ENCODE measurements around the gene NTN1.

Gene NTN1

DNA sequence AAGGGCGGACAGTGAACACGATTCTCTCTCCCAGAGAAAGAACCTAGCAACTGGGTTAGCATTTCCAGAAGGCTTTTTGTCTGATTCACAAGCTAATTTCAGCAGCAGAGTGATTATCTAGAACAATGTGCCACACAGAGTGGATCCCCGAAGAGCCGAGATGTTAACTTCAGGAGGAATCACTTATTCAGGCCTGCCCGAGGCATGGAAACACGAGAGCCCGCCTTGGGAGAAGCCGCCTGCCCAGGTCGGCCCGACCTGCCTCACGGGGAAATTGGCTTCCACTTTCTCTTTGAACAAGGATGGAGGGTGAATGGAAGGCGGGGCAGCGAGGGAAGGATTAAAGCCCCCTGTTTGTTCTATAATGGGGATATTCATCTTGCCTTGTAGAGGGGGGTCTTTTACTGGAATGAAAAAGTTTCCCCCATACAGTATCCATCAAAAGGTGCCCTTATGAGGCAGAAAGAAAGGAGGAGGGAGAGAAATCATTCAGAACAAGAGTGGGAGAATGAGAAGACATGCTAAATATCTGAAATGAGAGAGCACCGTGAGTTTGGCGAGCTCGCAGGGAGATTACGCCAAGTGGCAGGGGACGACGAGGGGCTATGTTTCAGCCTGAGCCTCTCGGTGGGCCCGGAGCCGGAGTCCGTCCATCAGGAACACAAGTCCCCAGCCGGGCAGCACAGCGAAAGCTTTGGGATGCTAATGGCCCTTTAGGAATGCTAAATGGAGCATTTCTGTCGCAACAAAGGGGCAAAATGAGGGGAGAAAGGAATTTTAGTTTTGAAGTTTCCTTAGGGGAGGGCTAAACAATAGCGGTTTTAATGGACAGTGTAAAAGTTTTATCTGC lies 33.0 kb downstream of the NTN1 start:
- CTCF ChIA-PET = no interaction called here
- POLR2A ChIA-PET = no interaction called here
- no peak for DNase-seq (ENCODE audit: low read depth, low spot score)
- no peak overlapping the region for H3K4me3 ChIP-seq (ENCODE audit: low read depth, low read length)
- no peak for TF ChIP-seq CTCF (IDR thresholded peaks at IDR 0.05; ENCODE audit: insufficient read depth, low read length, missing control alignments)

GRCh38 chr17:9055281-9055680 lies 34.0 kb downstream of the NTN1 start:
- no peak overlapping the region for H3K4me3 ChIP-seq (ENCODE audit: low read depth, low read length)
- ChIA-PET POLR2A (no interaction called here), CTCF (no interaction called here)
- TF ChIP-seq CTCF (IDR thresholded peaks at IDR 0.05; ENCODE audit: insufficient read depth, low read length, missing control alignments) = no peak
- DNase-seq (ENCODE audit: low read depth, low spot score) = no peak

GRCh38 chr17:9056566-9056965 lies 35.3 kb downstream of the NTN1 start:
- CTCF ChIA-PET = interaction anchor here (1.0 kb wide), 1 partner anchor 28 kb away, joined by 3 read pairs; no protein-coding TSS in a partner anchor
- TF ChIP-seq CTCF (IDR thresholded peaks at IDR 0.05; ENCODE audit: insufficient read depth, low read length, missing control alignments) = no peak
- POLR2A ChIA-PET = no interaction called here
- DNase-seq (ENCODE audit: low read depth, low spot score) = no peak
- no peak overlapping the region for H3K4me3 ChIP-seq (ENCODE audit: low read depth, low read length)

GRCh38 chr17:9057310-9057709 lies 36.0 kb downstream of the NTN1 start:
- no peak for TF ChIP-seq CTCF (IDR thresholded peaks at IDR 0.05; ENCODE audit: insufficient read depth, low read length, missing control alignments)
- ChIA-PET CTCF (no interaction called here), POLR2A (no interaction called here)
- no peak overlapping the region for H3K4me3 ChIP-seq (ENCODE audit: low read depth, low read length)
- DNase-seq (ENCODE audit: low read depth, low spot score) = no peak

GRCh38 chr17:9062399-9062902 lies 41.1 kb downstream of the NTN1 start:
- no peak for TF ChIP-seq CTCF (IDR thresholded peaks at IDR 0.05; ENCODE audit: insufficient read depth, low read length, missing control alignments)
- no peak overlapping the region for H3K4me3 ChIP-seq (ENCODE audit: low read depth, low read length)
- ChIA-PET POLR2A (no interaction called here), CTCF (interaction anchor here (0.8 kb wide), 1 partner anchor 515 kb away, joined by 3 read pairs; no protein-coding TSS in a partner anchor)
- no peak for DNase-seq (ENCODE audit: low read depth, low spot score)

- no peak for TF ChIP-seq CTCF (IDR thresholded peaks at IDR 0.05; ENCODE audit: insufficient read depth, low read length, missing control alignments)
- ChIA-PET POLR2A (no interaction called here), CTCF (no interaction called here)
- no peak overlapping the region for H3K4me3 ChIP-seq (ENCODE audit: low read depth, low read length)
- DNase-seq (ENCODE audit: low read depth, low spot score) = no peak
Measured at GRCh38 chr17:9064311-9064834, 43.1 kb downstream of the NTN1 start.
